GM12874 (cell line): ENCODE measurements around the gene AMY2B.

Experiments used
- TF ChIP-seq, protein P1 (sequence below): IDR thresholded peaks from 2 replicates; pipeline ENCODE4 v1.5.1; 2011; ENCODE audit warnings: low read depth, mild to moderate bottlenecking, control low read depth, low read length, moderate library complexity; ENCODE audit not compliant: insufficient read depth

The AMY2B gene

DNA sequence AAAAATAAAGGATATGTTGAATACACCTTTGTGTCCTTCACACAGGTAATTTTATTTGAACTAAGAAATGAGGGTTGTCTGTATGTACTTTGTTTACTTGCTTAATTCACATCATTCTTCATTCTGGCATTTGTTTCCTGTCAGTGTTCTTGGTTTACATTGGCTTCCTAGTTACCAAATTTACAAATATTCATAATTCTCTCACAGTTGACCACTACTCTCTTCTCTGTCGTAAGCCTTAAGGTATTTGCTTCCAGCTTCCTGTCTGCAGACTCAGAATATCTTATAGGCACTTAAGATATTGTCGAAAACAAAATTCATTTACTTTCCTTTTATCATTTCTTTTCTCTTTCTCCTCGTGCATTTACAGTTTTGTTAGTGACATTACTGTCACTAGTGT lies 30.0 kb upstream of the AMY2B start:
- TF ChIP-seq, protein P1, sequence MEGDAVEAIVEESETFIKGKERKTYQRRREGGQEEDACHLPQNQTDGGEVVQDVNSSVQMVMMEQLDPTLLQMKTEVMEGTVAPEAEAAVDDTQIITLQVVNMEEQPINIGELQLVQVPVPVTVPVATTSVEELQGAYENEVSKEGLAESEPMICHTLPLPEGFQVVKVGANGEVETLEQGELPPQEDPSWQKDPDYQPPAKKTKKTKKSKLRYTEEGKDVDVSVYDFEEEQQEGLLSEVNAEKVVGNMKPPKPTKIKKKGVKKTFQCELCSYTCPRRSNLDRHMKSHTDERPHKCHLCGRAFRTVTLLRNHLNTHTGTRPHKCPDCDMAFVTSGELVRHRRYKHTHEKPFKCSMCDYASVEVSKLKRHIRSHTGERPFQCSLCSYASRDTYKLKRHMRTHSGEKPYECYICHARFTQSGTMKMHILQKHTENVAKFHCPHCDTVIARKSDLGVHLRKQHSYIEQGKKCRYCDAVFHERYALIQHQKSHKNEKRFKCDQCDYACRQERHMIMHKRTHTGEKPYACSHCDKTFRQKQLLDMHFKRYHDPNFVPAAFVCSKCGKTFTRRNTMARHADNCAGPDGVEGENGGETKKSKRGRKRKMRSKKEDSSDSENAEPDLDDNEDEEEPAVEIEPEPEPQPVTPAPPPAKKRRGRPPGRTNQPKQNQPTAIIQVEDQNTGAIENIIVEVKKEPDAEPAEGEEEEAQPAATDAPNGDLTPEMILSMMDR = no peak

DNA sequence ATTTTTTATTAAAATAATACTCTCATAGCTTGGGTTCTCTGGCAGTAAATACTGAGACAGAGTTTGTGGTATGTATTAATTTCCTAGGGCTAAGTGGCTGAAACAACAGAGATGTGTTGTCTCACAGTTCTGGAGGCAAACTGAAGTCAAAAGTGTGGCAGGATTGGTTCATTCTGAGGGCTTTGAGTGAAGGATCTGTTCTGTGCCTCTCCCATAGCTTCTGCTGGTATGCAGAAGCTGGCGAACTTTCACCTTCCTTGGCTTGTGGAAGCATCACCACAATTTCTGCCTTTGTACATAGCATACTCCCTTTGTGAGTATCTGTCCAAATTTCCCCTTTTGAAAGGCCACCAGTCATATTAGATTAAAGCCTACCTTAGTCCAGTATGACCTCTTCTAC lies 24.9 kb upstream of the AMY2B start:
- TF ChIP-seq, protein P1 = no peak

DNA sequence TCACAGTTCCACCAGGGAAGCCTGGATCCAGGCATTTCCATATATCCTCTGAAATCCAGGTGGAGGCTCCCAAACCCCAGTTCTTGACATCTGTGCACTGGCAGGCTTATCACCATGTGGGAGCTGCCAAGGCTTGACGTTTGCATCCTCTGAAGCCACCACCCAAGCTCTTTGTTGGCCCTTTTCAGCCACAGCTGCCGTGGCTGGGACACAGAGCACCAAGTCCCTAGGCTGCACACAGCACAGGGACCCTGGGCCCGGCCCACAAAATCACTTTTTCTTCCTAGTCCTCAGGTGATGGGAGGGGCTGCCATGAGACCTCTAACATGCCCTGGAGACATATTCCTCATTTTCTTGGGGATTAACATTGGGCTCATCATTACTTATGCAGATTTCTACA lies 23.5 kb upstream of the AMY2B start:
- TF ChIP-seq, protein P1 = no peak

DNA sequence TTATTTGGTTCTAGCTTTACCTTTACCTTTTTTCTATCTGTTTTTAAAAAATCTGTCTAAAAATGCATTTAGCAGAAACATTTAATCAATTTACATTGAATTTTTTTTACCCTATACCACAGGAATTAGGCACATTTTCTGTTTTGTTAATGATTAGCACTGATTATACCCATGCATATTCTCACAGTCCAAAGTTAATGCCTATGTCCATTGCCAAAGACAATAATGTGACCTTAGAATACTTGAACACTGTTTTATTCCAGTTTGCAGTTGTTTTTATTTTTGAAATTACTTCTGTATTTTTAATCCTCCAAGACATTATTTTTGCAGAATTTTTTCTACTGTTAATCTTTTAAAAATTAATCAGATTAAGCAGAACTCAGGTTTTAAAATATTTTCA lies 11.0 kb upstream of the AMY2B start:
- TF ChIP-seq, protein P1 = no peak

DNA sequence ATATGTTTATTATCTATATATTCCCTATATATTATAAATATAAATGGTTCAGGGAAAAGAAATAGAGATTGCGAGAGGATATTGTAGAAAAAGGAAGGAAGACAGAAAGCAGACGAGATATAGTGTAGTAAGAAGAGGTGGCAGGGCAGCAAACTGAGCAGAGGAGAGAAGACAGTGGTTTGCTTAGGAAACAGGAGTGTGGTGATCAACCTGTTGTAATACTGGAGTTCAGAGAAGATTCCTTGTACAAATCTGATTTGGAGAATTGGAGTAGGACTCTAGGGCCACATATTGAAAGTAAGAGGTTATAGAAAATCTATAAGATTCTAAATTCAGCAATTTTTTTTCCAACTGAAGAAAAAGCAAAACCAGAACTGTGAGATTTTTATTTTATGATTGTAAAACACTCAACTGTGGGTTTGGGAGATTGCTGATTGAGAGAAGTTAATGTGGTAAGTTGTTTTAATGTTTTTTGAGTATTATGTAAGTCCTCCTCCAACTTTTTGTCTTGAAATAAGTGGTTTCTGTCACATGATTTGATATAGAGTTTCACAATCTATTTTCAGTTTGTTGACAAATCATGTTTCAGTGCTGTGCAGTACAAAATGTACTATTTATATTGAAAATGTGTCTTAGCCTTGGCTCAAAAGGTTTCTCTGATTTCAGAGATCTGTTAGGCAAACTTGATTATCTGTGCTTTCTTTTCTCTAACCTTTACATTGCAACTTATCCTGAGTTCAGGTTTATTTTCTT lies 9.6 kb upstream of the AMY2B start:
- TF ChIP-seq, protein P1 = no peak

DNA sequence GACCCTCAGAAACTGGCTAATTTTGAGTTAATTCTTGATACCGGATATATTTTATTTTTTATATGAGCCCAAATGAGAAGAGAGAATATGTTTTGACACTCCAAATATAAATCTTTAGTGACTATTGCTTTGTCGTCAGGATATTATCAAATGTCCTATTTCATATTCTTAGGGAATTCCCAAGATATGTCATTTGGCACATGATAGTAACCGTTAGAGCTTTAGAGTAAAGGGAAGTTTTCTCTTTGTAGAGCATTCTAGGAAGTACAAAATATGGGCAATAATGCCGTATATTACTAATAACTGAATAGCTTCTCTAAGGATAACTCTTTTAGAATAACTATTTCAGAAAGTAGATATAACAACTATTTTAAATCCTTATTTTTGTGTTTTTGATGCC lies 8.3 kb upstream of the AMY2B start:
- TF ChIP-seq, protein P1 = no peak

DNA sequence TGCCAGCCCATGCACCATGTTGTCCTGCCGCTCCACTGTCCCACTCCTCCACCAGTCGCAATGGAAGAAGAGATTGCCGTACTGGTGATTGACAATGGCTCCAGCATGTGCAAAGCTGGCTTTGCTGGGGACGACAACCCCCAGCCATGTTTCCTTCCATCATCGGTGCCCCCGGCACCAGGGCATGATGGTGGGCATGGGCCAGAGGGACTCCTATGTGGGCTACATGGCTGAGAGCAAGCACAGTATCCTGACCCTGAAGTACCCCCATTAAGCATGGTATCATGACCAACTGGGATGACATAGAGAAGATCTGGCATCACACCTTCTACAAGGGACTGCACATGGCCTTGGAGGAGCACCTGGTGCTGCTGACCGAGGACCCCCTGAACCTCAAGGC lies 1.9 kb upstream of the AMY2B start:
- TF ChIP-seq, protein P1 = no peak
